H1 (cell line): ENCODE data around the gene CYP2J2. TPM values are rescaled to one million over a fixed set of nuclear protein-coding genes. Genes with fewer than 3 reads are reported as not detected.
A peak's percentile ranks its signal among the peaks of the same experiment; 100 is the strongest.

Experiments used
- CTCF ChIA-PET: fragments of 300-600 bp; sonication (Branson Sonifier 250); formaldehyde crosslinking; loops from one replicate; lab custom pipeline; 2021; ENCODE audit not compliant: partially characterized antibody; lab: Charles Lee
- POLR2A ChIA-PET: fragments of 300-600 bp; sonication (Branson Sonifier 250); formaldehyde crosslinking; loops from one replicate; lab custom pipeline; 2021; ENCODE audit warnings: inconsistent platforms; ENCODE audit not compliant: partially characterized antibody; lab: Charles Lee
- DNase-seq, 2 experiments: peaks; one replicate each; pipeline versions ENCODE4 v3.0.0 to v3.0.0-alpha.2; 2010 to 2022; ENCODE audit warnings: low spot score in 2 of 2, low read depth in 1 of 2, mixed read lengths in 1 of 2
- FAIRE-seq: peaks from 2 replicates; lab custom pipeline; 2011; peaks lifted over from hg19 to GRCh38; lab: Jason Lieb, UNC
- H2AFZ ChIP-seq: 2 replicates; pipeline ENCODE4 v1.8.1; 2012; ENCODE audit warnings: low read length, inconsistent platforms
- H2AK5ac ChIP-seq: 2 replicates; pipeline ENCODE4 v1.6.1; 2013; ENCODE audit warnings: low read depth, low read length
- H2BK120ac ChIP-seq: replicated peaks from 2 replicates; pipeline ENCODE3; 2013; ENCODE audit warnings: low read depth, low read length, inconsistent platforms
- H2BK12ac ChIP-seq: 2 replicates; pipeline ENCODE4 v1.6.1; 2013; ENCODE audit warnings: low read depth, low read length
- H2BK15ac ChIP-seq: 2 replicates; pipeline ENCODE4 v1.6.1; 2013; ENCODE audit warnings: low read length
- H2BK20ac ChIP-seq: 2 replicates; pipeline ENCODE4 v1.6.1; 2013; ENCODE audit warnings: low read length
- H2BK5ac ChIP-seq: 2 replicates; pipeline ENCODE4 v1.6.1; 2013; ENCODE audit warnings: low read depth, low read length
- H3K14ac ChIP-seq: 2 replicates; pipeline ENCODE4 v1.6.1; 2013; ENCODE audit warnings: inconsistent platforms; ENCODE audit not compliant: insufficient read length
- H3K18ac ChIP-seq: 2 replicates; pipeline ENCODE4 v1.6.1; 2013; ENCODE audit warnings: low read length; ENCODE audit errors: extremely low read depth
- H3K23ac ChIP-seq: 2 replicates; pipeline ENCODE4 v1.6.1; 2013; ENCODE audit warnings: inconsistent platforms; ENCODE audit not compliant: insufficient read length
- H3K23me2 ChIP-seq: 2 replicates; pipeline ENCODE4 v1.6.1; 2013; ENCODE audit warnings: low read depth, low read length
- H3K27ac ChIP-seq: 2 replicates; pipeline ENCODE4 v1.6.1; 2011; ENCODE audit warnings: low read depth, low read length, inconsistent platforms
- H3K27me3 ChIP-seq, 4 experiments: replicated peaks in 1 of 4; 1 replicate in 1 of 4; 2 replicates in 3 of 4; pipeline versions ENCODE4 v1.6.1 to v1.8.1; 2011 to 2013; ENCODE audit warnings: low read length in 3 of 4, mild to moderate bottlenecking in 3 of 4, inconsistent platforms in 2 of 4, mixed read lengths in 2 of 4, moderate library complexity in 1 of 4; ENCODE audit not compliant: control insufficient read depth in 3 of 4, insufficient read depth in 3 of 4; ENCODE audit errors: extremely low read depth in 1 of 4
- H3K36me3 ChIP-seq, 4 experiments: 2 replicates each; pipeline versions ENCODE4 v1.6.1 to v1.8.1; 2011 to 2013; ENCODE audit warnings: mild to moderate bottlenecking in 4 of 4, low read length in 3 of 4, moderate library complexity in 2 of 4, control low read depth in 1 of 4, inconsistent platforms in 1 of 4; ENCODE audit not compliant: insufficient read depth in 4 of 4, control insufficient read depth in 2 of 4
- H3K4ac ChIP-seq: replicated peaks from 2 replicates; pipeline ENCODE3; 2013; ENCODE audit warnings: low read length, low read depth, mixed read lengths, inconsistent platforms; ENCODE audit not compliant: insufficient read length
- H3K4me1 ChIP-seq, 4 experiments: replicated peaks in 1 of 4; 1 replicate in 1 of 4; 2 replicates in 3 of 4; pipeline versions ENCODE4 v1.6.1 to v1.8.1; 2011 to 2013; ENCODE audit warnings: low read length in 3 of 4, inconsistent platforms in 2 of 4, mixed read lengths in 1 of 4; ENCODE audit not compliant: insufficient read depth in 4 of 4, control insufficient read depth in 3 of 4
- H3K4me2 ChIP-seq, 2 experiments: 2 replicates each; pipeline versions ENCODE4 v1.6.1 to v1.8.1; 2011 to 2013; ENCODE audit warnings: low read depth in 2 of 2, low read length in 2 of 2, control low read depth in 1 of 2, inconsistent platforms in 1 of 2, mild to moderate bottlenecking in 1 of 2; ENCODE audit not compliant: insufficient read depth in 1 of 2
- H3K4me3 ChIP-seq, 4 experiments: fragments of 200-600, 300-600 bp in 1 of 4; sonication (generic), shearing (Covaris generic), sonication (Bioruptor Twin) in 1 of 4; 2 replicates each; pipeline versions ENCODE4 v1.5.1 to v1.8.1; 2011 to 2016; ENCODE audit warnings: low read length in 4 of 4, low read depth in 3 of 4, control low read depth in 2 of 4, inconsistent platforms in 2 of 4, mild to moderate bottlenecking in 2 of 4, mixed read lengths in 1 of 4, moderate library complexity in 1 of 4; ENCODE audit not compliant: insufficient read depth in 2 of 4; ENCODE audit errors: extremely low read depth in 1 of 4
- H3K56ac ChIP-seq: replicated peaks from 2 replicates; pipeline ENCODE3; 2013; ENCODE audit warnings: low read depth, mild to moderate bottlenecking, mixed read lengths, low read length, inconsistent platforms; ENCODE audit not compliant: insufficient read length
- H3K79me1 ChIP-seq: 2 replicates; pipeline ENCODE4 v1.6.1; 2013; ENCODE audit warnings: low read depth, low read length, control low read depth
- H3K79me2 ChIP-seq, 2 experiments: 2 replicates each; pipeline versions ENCODE4 v1.6.1 to v1.8.1; 2012 to 2013; ENCODE audit warnings: low read length in 2 of 2, mild to moderate bottlenecking in 2 of 2, inconsistent platforms in 1 of 2; ENCODE audit not compliant: insufficient read depth in 2 of 2, control insufficient read depth in 1 of 2
- H3K9ac ChIP-seq, 4 experiments: replicated peaks in 1 of 4; 1 replicate in 1 of 4; 2 replicates in 3 of 4; pipeline versions ENCODE4 v1.6.1 to v1.8.1; 2011 to 2013; ENCODE audit warnings: low read depth in 3 of 4, low read length in 3 of 4, control low read depth in 2 of 4, mild to moderate bottlenecking in 2 of 4, moderate library complexity in 2 of 4, inconsistent platforms in 1 of 4; ENCODE audit errors: extremely low read depth in 1 of 4
- H3K9me3 ChIP-seq, 2 experiments: 2 replicates each; pipeline versions ENCODE4 v1.6.1 to v1.8.1; 2012 to 2013; ENCODE audit warnings: mild to moderate bottlenecking in 2 of 2, moderate library complexity in 2 of 2, control low read depth in 1 of 2, inconsistent platforms in 1 of 2, low read depth in 1 of 2, low read length in 1 of 2, mixed read lengths in 1 of 2; ENCODE audit not compliant: insufficient read depth in 2 of 2
- H4K20me1 ChIP-seq, 2 experiments: replicated peaks in 1 of 2; 2 replicates each; pipeline versions ENCODE3 to v1.8.1; 2011 to 2013; ENCODE audit warnings: inconsistent platforms in 2 of 2, low read length in 2 of 2, mild to moderate bottlenecking in 1 of 2; ENCODE audit not compliant: insufficient read depth in 2 of 2, control insufficient read depth in 1 of 2
- H4K5ac ChIP-seq: 2 replicates; pipeline ENCODE4 v1.6.1; 2013; ENCODE audit warnings: low read length, low read depth, mixed read lengths, inconsistent platforms; ENCODE audit not compliant: insufficient read length
- H4K8ac ChIP-seq: 2 replicates; pipeline ENCODE4 v1.8.0; 2013; ENCODE audit warnings: mild to moderate bottlenecking, moderate library complexity, low read length, inconsistent platforms; ENCODE audit not compliant: insufficient read depth; ENCODE audit errors: extremely low read depth
- H4K91ac ChIP-seq: replicated peaks from 2 replicates; pipeline ENCODE3; 2013; ENCODE audit warnings: low read length, mixed read lengths, inconsistent platforms; ENCODE audit not compliant: insufficient read length
- BACH1 ChIP-seq: IDR thresholded peaks from 2 replicates; pipeline ENCODE4 v1.6.1; 2012; ENCODE audit warnings: low read length, improper control_type of control experiment
- HDAC6 ChIP-seq: IDR thresholded peaks from one replicate; pipeline ENCODE4 v1.7.1; 2012; ENCODE audit warnings: low read depth, mild to moderate bottlenecking, inconsistent platforms, low read length, moderate library complexity
- KDM1A ChIP-seq: fragments of 200-600, 300-600 bp; sonication (generic); IDR thresholded peaks from 2 replicates; pipeline ENCODE4 v1.7.1; 2016; ENCODE audit warnings: mild to moderate bottlenecking, low read length, borderline replicate concordance
- MAFK ChIP-seq: IDR thresholded peaks from 2 replicates; pipeline ENCODE4 v1.6.1; 2012; ENCODE audit warnings: low read depth, mild to moderate bottlenecking, improper control_type of control experiment, low read length
- POLR2AphosphoS5 ChIP-seq: IDR thresholded peaks from 2 replicates; pipeline ENCODE4 v1.6.1; 2011; ENCODE audit warnings: low read depth, low read length
- WGBS, 2 experiments: shearing (Covaris generic) in 1 of 2; methylation state at CpG; one replicate each; pipeline versions ENCODE4 v1.1.6 to v1.1.7; 2013 to 2015; ENCODE audit warnings: low lambda C conversion rate in 2 of 2, mixed read lengths in 2 of 2, inconsistent platforms in 1 of 2, low coverage in 1 of 2, missing lambda C conversion rate in 1 of 2; ENCODE audit not compliant: insufficient replicate concordance in 2 of 2, insufficient coverage in 1 of 2, insufficient read length in 1 of 2; ENCODE audit errors: extremely low coverage in 1 of 2, missing lambda C conversion rate in 1 of 2; 5-methylcytosine and 5-hydroxymethylcytosine counted together
- polyA plus RNA-seq, 7 experiments: library from polyadenylated mRNA; depleted of rRNA in 3 of 7; stranded (reverse) in 5 of 7; unstranded in 2 of 7; fragments of >200 nt in 5 of 7; fragments of 200-250 nt in 2 of 7; gene quantifications; 1 replicate in 5 of 7; 2 replicates in 1 of 7; 4 replicates in 1 of 7; pipeline versions ENCODE4 v1.2.1 to v1.2.3, GENCODE V29; 2011 to 2013; ENCODE audit warnings: missing spikeins in 2 of 7, mixed read lengths in 2 of 7
- total RNA-seq: library from RNA; stranded (reverse); fragmentation: NEBNext Ultra II Directional; extraction: Animal tissue kit (Norgen Biotek cat#: 25700); gene quantifications from 2 replicates; pipeline ENCODE4 v1.2.1, GENCODE V29; 2021

The CYP2J2 gene
- total and polyA plus RNA-seq, 2 of the 8 experiments (the other 6 are each of a cell fraction or from before 2014, with no cell fraction given): 0.59 to 2.1 TPM

- DNase-seq (no peak), FAIRE-seq (no peak)
- no peaks in the 10 kb centered on the region for H3K23me2 ChIP-seq
- no peak overlapping the region for H2AK5ac ChIP-seq
- H3K4me3 ChIP-seq: no peak overlapping the region
- H3K36me3 ChIP-seq: no peaks in the 10 kb centered on the region
- no peaks in the 10 kb centered on the region for H3K79me2 ChIP-seq
- POLR2A ChIA-PET: no interaction called here
- TF ChIP-seq KDM1A: peak; percentile 44; the same call in 1 of the 2 replicates
- TF ChIP-seq BACH1: no peak
- no peak for TF ChIP-seq HDAC6
- TF ChIP-seq MAFK: no peak
- TF ChIP-seq POLR2AphosphoS5: no peak
- H3K4me1 ChIP-seq: no peaks in the 10 kb centered on the region
- H3K9me3 ChIP-seq: no peaks in the 10 kb centered on the region
- no peak overlapping the region for H4K5ac ChIP-seq
- CTCF ChIA-PET: interaction anchor here (1.0 kb wide), 1 partner anchor 39 kb away, joined by 3 read pairs; no protein-coding TSS in a partner anchor
- no peak overlapping the region for H4K91ac ChIP-seq
- no peak overlapping the region for H2AFZ ChIP-seq
- H2BK5ac ChIP-seq: no peak overlapping the region
- H3K18ac ChIP-seq: no peak overlapping the region
- H3K9ac ChIP-seq: no peak overlapping the region
- WGBS, 2 experiments: 92% methylated on average over 2 of the region's 2 CpGs; no CpG with 5 or more reads in 1 of the 2 experiments
- no peak overlapping the region for H3K56ac ChIP-seq
- H4K8ac ChIP-seq: no peak overlapping the region
- no peaks in the 10 kb centered on the region for H4K20me1 ChIP-seq
- H3K14ac ChIP-seq: no peak overlapping the region
- H2BK15ac ChIP-seq: no peak overlapping the region
- H3K23ac ChIP-seq: no peak overlapping the region
- no peak overlapping the region for H2BK120ac ChIP-seq
- no peak overlapping the region for H2BK12ac ChIP-seq
- no peak overlapping the region for H3K4me2 ChIP-seq
- no peak overlapping the region for H2BK20ac ChIP-seq
- H3K27ac ChIP-seq: no peak overlapping the region
- H3K27me3 ChIP-seq: no peaks in the 10 kb centered on the region
- H3K79me1 ChIP-seq: no peaks in the 10 kb centered on the region
- H3K4ac ChIP-seq: no peak overlapping the region
Measured at GRCh38 chr1:59908084-59908483, 18.5 kb downstream of the CYP2J2 start.
